ENCODE measurements around the gene DYDC2.
"Not testable (repeated sequence)": the region's sequence is repeated elsewhere in the genome, so short reads cannot be mapped to it uniquely, and the experiment has no call there.

DYDC2 gene, protein sequence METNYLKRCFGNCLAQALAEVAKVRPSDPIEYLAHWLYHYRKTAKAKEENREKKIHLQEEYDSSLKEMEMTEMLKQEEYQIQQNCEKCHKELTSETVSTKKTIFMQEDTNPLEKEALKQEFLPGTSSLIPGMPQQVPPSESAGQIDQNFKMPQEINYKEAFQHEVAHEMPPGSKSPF

DNA sequence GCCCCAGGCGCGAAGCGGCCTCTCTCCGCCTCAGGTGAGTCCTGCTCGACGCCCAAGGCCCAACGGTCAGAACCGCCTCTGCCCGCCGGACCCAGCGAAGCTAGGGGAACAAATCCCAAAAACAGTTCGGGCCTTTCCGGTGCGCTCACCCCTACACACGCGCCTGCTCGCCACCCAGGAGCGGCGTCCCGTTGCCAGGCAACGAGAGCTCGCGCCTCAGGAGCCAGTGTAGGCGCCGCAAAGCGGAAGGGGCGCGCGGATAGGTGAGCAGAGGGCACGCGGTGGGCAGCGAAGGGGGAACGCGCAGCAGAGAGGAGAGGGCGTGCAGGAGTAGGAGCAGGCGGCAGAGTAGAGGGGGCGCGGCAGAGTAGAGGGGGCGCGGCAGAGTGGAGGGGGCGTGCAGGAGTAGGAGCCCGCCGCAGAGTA, at the start of gene DYDC2, which contains the start of gene DYDC1:
TSS of gene DYDC2 (plus strand) at position 219 of the 426 bp plus-strand sequence. CDS start 5,663 bp downstream, outside the sequence.
TSS of gene DYDC1 (minus strand) at position 193 of the 426 bp plus-strand sequence. CDS start 4,154 bp downstream, outside the sequence.
- FAIRE-seq = no peak

DNA sequence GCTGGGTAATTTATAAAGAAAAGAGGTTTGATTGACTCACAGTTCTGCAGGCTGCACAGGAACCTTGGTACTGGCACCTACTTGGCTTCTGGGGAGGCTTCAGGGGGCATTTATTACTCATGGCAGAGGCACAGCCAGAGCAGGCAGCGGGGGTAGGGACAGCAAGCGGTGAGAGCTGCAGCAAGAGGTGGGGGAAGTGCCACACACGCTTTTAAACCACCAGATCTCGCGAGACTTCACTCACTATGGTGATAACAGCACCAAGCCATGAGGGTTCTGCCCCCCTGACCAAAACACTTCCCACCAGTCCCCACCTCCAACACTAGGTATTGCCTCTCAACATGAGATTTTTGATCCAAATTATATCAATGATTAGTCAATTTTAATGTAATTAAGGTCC, 43.1 kb upstream of the DYDC2 start:
- no peak for FAIRE-seq

DNA sequence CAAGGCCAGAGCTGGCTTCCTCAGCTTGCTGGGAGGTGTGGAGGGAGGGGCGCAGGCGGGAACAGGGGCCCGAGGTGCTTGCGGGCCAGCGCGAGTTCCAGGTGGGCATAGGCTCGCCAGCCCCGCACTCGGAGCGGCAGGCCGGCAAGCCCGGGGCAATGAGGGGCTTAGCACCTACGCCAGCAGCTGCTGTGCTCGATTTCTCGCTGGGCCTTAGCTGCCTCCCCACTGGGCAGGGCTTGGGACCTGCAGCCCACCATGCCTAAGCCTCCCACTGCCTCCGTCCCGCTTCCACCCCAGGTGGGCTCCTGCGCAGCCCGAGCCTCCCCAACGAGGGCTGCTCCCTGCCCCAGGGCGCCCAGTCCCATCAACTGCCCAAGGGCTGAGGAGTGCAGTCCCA, 41.2 kb upstream of the DYDC2 start:
- FAIRE-seq = no peak

DNA sequence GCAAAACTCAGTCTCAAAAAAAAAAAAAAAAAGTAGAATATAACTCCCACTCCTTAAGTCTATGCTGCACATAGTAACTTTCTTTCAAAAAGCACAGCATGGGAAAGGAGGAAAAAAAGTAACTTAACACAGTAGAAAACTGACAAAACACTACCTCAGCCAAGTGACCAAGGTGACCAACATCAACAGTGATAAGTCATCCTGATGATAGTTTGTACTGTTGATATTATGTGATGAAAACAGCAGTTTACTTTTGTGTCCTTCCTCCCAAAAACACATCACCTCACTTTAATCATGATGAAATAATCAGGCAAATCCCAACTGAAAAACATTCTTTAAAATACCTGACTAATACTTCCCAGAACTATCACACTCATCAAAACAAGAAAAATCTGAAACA, 37.8 kb upstream of the DYDC2 start:
- no peak for FAIRE-seq

DNA sequence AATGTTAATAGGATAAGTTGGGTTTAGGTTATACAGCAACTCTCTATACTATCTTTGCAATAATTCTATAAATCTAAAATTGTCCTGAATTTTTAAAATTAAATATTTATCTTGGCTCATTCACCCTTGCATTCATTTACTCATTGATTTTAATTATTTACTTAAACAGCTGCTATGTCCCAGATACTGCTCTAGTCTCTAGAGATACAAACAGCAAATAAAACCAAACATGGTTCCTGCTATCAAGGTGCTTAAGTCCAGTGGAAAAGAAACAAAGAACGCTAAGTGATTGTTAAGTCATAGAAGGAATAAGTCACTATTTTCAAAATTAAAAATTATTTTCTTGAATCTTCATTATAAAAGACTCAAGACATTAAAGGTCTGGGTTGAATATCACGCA, 37.3 kb upstream of the DYDC2 start:
- FAIRE-seq = no peak

DNA sequence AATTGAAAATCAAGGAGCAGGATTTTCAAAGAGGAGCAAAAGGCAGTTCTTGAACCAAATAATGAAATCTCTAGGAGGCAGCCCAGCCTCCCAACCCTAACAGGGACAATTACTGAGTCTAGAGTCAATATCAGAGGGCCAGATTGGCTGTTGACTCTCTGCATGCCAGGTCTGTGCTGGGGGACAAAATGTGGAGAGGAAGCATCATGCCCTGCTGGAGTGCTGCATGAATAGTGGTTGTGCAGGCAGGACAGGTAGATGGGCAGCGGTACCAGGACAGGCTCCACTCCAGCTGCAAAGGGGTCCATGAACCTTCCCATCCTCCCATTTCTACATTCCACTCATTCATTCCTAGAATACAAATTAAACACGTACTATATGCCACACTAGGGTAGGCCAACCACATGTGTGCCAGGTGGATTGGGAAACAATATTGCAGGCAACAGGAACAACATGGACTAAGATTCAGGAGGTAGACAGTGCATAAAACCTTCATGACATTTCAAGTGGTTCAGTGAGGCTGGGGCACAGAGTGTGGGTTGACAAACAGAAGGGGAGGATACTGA, 36.8 kb upstream of the DYDC2 start:
- no peak for FAIRE-seq

DNA sequence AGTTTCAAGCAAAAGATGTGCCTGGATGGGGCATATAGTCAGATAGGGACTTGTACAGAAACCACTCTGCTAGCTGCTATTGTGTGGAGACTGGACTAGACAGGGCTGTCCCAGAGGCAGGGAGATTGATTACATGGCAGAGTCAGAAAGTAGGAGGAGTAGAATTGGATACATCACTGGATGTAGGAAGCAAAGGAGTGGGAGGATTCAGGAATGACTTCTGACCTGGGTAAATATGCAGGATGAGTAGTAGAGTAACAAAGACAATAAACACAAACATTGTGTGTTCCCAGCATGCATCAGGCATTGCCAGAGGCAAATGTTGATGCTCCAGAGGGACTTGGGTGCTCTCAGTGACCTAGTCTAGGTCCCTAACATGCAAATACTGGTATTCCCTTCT, 36.2 kb upstream of the DYDC2 start:
- no peak for FAIRE-seq

DNA sequence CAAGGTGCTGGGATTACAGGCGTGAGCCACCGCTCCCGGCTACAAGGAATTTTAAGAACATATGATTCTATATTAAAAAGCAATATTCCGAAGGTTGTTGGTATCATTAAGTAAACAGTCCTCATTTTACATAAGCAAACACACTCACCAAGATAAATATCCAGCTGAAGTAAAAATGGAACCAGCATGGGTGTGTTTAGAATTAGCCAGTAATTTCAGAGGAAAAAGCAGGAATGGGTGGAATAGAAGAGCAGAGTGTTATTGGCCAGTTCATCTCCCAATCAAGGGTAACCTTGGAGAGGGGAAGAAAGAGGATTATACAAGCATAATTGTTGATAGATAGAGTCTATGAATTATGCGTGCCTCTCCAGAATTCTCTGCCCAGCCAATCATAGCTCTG, 35.4 kb upstream of the DYDC2 start:
- no peak for FAIRE-seq

DNA sequence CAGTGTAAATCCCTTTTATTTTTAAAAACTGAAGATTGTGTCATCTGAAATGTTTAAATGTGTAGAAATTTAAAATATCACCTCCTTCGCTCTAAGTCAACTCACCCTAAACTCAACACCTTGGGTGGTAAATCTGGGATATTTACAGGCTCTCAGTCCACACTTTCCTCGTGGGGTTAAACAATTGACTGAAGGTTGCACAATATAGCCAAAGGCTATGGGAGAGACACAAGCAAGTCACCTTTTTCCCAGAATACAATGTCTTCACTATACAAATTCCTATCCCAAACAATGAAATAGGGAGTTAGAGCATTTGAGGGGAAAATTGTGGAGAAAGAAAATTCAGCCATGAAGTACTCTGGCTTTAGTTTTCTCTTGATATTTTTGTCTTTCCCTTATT, 34.4 kb upstream of the DYDC2 start:
- no peak for FAIRE-seq

DNA sequence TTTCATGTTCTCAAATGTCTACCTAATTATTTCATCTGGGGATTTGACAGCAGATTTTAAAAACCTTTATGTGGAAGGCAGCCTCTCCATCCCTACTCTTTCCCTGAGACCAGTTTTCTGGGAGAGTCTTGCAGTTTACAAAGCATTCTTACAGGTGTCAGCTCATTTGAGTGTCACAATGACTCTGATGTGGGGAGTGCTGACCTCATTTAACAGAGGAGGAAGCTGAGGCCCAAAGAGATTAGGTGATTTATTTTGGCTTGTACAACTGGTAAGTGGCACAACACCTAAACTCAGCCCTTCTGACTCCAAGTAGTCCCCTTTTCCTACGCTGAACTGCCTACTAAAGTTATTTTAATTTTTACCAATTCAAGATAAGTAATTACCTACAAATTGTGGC, 33.9 kb upstream of the DYDC2 start:
- FAIRE-seq = no peak

DNA sequence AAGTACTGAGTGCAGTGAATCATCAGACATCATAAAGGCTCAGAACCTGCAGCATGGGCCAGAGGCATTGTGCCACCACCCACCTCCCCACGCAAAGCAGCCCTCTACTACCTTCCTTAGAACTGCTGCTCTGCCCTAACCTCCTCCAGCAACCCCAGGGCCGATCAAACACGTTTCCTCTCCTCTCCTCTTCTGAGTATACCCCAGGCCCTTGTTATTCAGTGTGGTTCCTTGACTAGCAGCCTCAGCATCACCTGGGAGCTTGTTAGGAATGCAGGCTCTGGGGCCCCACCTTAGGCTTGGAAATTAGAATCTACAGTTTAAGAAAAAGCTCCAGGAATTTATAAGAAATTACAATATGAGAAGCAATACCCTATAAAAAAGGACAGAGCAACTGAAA, 33.3 kb upstream of the DYDC2 start:
- FAIRE-seq = no peak

DNA sequence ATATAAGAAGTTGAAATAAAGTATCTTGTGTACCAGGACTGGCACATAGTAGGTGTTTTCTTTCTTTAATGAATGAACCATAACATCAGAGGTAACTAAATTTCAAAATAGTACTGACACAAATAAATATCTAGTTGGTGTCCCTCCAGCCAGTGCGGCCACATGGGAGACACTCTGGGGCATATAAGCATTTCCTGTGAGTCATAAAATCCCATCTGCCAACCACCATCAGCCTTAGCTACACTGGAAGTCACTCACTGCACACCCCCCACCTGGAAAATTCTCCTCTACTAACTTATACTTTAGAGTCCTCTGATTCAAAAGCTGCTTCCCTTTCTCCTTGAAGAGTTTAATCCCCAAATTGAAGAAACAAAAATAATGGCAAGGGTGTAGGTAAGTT, 32.5 kb upstream of the DYDC2 start:
- FAIRE-seq = no peak

DNA sequence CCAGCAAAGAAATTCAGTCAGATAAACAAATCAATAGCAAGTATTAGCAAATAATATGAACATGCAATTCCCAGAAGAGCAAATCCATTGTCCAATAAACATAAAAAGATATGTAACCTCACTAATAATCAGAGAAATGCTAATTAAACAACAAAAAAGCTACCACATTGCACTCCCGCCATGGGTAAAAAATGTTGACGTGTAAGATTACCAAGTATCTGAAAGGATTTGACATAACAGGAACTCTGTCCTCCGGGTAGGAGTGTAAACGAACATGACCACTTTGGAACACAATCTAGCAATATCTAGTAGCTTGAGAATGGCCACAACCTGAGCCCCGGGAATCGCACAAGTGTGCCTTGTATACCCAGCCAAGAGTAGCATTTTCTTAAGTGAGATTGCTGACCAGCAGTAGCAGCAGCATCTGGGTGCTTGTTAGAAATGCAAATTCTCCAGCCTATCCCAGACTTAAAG, 31.7 kb upstream of the DYDC2 start:
- no peak for FAIRE-seq

DNA sequence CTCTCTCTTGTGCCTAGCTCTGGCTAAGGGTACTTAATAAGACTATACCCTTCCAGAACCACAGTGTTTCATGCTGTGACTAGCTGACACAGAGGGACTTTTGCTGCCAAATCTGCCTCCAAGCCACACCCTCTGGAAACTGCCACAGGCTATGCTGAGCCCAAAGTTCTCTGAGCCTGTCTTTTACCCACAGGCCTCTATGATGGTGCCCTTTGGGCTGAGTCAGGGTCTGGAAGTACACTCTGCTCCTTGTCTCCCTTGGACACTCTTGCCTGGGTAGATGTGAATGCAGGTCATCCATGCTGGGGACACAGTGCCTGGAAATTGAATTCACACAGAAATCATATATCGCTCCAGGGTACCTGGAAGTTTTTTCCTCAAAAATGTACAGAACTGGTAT, 22.6 kb upstream of the DYDC2 start:
- FAIRE-seq = no peak

DNA sequence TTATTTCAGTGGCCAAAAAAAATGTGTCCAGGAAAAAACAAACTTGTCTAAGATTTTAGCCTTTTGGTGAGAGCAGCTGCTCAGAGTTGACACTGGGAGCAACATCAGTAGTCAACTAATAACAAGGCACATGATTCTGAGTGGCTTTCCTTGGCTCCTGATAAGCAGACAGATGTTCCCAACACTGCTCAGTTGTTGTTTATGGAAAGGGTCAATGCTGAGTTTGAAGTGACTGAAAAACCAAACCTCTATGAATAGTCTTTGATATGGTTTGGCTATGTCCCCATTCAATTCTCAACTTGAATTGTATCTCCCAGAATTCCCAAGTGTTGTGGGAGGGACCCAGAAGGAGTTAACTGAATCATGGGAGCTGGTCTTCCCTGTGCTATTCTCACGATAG, 12.3 kb upstream of the DYDC2 start:
- no peak for FAIRE-seq

DNA sequence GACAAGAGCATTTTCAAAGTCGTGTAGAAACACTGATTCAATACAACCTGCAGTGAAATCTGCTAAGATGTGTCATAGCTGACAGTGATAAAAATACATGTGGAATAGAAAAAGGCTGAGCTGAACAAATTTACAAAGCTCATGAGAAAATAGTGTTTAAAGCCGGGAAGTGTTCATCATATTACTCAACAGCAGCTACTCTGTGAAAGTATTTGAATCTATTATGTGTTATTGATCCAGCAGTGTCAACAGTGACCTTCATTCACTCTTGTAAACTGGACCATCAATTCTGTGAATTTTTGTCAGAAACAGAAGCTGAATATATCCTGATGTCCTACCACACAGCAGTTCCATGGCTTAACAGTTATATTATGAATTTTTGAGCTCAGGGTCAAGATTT, 11.7 kb upstream of the DYDC2 start:
- no peak for FAIRE-seq

DNA sequence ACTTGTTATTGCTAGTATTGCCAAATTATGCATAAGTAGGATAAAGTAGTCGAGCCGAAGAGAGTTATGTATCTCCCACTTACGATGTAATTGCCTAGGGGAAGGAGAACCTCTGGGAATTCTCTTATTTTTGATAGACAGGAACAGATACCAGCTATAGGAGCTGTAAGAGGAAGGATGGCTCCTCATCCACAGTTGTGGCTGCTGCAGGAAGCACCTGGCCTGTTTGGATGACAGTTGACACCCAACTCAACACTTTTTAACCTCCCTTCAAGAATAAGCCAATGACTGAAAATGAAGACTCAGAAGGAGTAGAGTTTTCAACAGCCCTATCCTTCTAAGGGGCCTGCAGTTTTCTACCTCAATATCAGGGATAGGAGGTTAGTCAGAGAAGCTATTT, 6.3 kb upstream of the DYDC2 start:
- FAIRE-seq = no peak

DNA sequence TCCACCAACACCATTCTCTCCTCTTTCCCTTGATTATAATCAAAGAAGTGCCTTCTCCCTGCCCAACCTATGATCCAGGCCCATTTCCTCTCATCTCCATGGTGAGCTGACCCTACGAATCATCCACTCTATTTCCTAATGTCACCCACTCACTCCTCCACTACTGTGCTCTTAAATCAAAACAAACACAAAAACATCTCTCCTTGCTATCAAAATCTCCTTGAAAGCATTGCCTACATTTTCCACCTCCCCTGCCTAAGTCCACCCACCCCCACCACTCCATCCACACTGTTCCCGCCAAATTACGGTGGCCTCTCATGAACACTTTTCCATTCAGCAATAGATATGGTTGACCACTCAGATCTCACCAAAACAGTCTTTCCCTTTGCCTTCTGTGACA, 5.4 kb upstream of the DYDC2 start:
- FAIRE-seq = no peak

DNA sequence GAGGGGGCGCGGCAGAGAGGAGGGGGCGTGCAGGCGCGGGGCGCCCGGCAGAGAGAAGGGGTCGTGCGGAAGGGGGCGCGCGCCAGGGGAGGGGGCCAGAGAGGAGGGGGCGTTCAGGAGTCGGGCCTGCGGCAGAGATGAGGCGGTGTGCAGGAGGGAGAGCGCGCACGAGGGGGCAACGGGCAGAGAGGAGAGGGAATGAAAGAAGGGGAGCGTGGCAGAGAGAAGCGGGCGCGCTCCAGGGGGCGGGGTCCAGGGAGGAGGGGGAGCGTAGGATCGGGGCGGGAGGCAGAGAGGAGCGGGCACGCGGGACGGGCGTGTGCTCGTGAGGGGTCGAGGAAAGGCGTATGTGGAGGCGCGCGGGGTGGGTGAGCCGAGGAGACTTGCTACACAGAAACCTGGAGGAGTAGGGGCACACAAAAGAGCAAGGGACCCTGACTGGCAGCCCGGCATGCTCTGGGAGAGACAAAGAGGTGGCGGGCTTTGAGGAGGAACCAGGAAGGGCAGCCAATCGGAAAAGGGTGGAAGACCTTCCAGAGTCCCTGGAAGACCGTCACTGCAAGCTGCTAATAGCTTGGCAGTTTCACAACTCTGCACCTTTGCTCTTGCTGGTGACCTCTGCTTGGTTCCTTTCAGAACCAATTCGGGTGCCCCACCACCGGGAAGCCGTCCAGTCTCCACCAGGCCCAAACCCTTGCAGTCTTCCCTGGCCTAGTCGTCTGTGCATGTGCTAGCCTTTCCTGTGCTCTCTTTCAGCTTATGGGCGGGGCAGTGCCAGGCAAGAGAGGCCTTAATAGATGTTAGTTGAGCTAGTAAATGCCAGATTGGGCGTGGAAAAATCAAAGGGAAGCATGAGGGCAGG, 639 bp downstream of the DYDC2 start:
- FAIRE-seq = no peak

DNA sequence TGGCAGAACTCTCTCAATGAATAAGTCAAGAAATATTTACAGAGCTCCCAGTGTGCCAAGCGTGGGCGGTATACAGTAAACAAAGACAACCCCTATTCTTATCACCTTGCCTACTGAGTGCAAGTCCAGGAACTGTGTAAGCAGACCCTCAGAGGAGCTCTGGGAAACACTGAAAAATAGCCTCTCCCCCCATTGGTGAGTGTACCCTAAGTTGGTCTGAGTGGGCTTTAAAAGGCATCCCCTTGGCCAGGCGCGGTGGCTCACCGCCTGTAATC, 1.2 kb downstream of the DYDC2 start:
- FAIRE-seq = no peak

DNA sequence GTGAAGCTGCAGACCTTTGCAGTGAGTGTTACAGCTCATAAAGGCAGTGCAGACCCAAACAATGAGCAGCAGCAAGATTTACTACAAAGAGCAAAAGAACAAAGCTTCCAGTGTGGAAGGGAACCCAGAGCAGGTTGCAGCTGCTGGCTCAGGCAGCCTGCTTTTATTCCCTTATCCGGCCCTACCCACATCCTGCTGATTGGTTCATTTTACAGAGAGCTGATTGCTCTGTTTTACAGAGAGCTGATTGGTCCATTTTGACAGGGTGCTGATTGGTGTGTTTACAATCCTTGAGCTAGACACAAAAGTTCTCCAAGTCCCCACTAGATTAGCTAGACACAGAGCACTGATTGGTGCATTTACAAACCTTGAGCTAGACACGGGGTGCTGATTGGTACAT, 2.3 kb downstream of the DYDC2 start:
- not testable (repeated sequence) for FAIRE-seq

DNA sequence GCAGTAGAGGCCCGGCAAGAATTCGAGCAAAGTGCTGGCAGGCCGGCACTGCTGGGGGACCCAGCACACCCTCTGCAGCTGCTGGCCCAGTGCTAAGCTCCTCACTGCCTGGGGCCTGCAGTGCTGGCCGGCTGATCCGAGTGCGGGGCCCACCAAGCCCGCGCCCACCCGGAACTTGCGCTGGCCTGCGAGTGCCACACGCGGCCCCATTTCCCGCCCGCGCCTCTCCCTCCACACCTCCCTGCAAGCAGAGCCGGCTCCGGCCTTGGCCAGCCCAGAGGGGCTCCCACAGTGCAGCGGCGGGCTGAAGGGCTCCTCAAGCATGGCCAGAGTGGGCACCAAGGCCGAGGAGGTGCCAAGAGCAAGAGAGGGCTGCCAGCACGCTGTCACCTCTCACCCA, 3.1 kb downstream of the DYDC2 start:
- FAIRE-seq = no peak

DNA sequence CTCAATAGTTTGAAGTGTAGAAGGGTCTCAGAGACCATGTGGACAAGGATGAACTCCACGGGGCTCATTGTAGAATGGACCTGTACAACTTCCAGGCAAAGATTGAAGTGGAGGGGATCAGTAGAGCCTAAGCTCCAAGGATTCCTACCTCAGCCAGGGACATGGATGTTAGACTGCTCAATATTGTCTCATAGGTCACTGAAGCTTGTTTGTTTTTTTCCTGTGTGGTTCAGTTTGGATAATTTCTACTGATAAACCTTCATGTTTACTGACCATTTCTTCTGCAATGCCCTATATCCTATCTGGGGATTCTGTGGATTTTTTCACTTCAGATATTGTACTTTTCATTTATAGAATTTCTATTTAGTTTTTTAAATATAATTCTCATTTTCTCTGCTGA, 8.9 kb downstream of the DYDC2 start:
- no peak for FAIRE-seq

DNA sequence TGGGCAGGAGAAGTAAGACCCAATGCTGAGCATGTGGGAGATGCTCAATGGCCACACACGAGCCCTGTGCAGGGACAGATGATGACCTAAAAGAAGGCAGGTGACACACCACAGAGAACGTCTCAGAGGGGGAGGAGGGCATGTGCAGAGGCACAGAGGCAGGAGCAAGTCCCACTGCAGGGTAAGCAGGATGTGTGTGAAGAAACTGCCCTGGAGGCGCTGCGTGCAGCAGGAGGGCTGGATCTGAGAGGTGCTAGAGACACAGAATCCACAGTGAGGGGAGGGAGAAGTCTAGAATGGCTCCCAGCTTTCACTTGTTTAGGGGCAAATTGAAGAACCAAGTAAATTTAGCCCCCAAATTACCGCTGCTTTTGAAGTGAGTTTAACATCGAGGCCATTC, 14.9 kb downstream of the DYDC2 start:
- no peak for FAIRE-seq

Data from colon (tissue), 2 donors.